Esophagus (tissue), 2 donors: ENCODE data around the gene LRRC7. TPM values are rescaled to one million over a fixed set of nuclear protein-coding genes. Genes with fewer than 3 reads are reported as not detected.

Experiments used
- H3K27ac ChIP-seq, 2 donors: one replicate each; pipeline ENCODE4 v1.5.1; 2013; ENCODE audit warnings: low read depth in 2 of 2, mild to moderate bottlenecking in 2 of 2, inconsistent platforms in 1 of 2, low read length in 1 of 2, moderate library complexity in 1 of 2
- H3K27me3 ChIP-seq, 2 donors: one replicate each; pipeline ENCODE4 v1.6.1; 2013; ENCODE audit warnings: low read length in 2 of 2, control low read depth in 1 of 2, mild to moderate bottlenecking in 1 of 2; ENCODE audit not compliant: insufficient read depth in 2 of 2, control insufficient read depth in 1 of 2
- H3K36me3 ChIP-seq, 2 donors: one replicate each; pipeline ENCODE4 v1.6.1; 2013; ENCODE audit warnings: low read length in 1 of 2; ENCODE audit not compliant: control insufficient read depth in 2 of 2, insufficient read depth in 2 of 2
- H3K4me1 ChIP-seq, 2 donors: one replicate each; pipeline ENCODE4 v1.6.1; 2013; ENCODE audit warnings: low read length in 1 of 2; ENCODE audit not compliant: control insufficient read depth in 2 of 2, insufficient read depth in 2 of 2
- H3K4me3 ChIP-seq, 2 donors: one replicate each; pipeline ENCODE4 v1.5.1; 2013; ENCODE audit warnings: low read length in 2 of 2, mild to moderate bottlenecking in 2 of 2, low read depth in 1 of 2, moderate library complexity in 1 of 2
- H3K9me3 ChIP-seq, 2 donors: one replicate each; pipeline ENCODE4 v1.6.1; 2013; ENCODE audit warnings: mild to moderate bottlenecking in 2 of 2, low read depth in 1 of 2, low read length in 1 of 2, moderate library complexity in 1 of 2; ENCODE audit not compliant: control insufficient read depth in 2 of 2, insufficient read depth in 1 of 2
- WGBS, 2 donors: extraction: QIAGEN DNeasy Blood & Tissue Kit; methylation state at CpG; one replicate each; pipeline ENCODE4 v1.1.7; 2013; 5-methylcytosine and 5-hydroxymethylcytosine counted together
- polyA plus RNA-seq, 2 donors: library from polyadenylated mRNA; stranded (reverse); fragments of 200-250 nt; gene quantifications; one replicate each; pipeline ENCODE4 v1.2.3, GENCODE V29; 2013
- donor health status: healthy with polysubstance abuse.
- donor health status: Bipolar disorder and iron deficiency.

The LRRC7 gene
- polyA plus RNA-seq, 2 donors = 0.07 to 0.12 TPM

DNA sequence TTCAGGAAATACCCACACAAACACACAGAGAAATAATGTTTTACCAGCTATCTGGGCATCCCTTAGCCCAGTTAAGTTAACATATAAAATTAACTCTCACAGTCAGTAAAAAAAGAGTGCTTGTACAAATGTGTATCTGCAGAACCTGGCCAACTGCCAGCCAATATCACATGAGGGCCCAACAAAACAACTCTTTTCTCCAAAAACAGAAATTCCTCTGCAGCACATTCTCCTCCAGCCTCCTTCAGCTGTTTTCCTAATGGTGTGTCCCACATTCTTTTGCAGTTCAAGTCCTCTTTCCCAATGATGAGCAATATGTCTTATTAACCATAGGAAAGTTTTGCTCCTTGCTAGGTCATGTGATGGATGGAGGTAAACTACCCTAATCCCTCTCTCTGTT is 75.5 kb downstream of the LRRC7 start:
- H3K4me3 ChIP-seq = no peak overlapping the region
- no peaks in the 10 kb centered on the region for H3K9me3 ChIP-seq
- H3K4me1 ChIP-seq = no peaks in the 10 kb centered on the region
- no peaks in the 10 kb centered on the region for H3K27me3 ChIP-seq
- no peak overlapping the region for H3K27ac ChIP-seq
- H3K36me3 ChIP-seq = no peaks in the 10 kb centered on the region

DNA sequence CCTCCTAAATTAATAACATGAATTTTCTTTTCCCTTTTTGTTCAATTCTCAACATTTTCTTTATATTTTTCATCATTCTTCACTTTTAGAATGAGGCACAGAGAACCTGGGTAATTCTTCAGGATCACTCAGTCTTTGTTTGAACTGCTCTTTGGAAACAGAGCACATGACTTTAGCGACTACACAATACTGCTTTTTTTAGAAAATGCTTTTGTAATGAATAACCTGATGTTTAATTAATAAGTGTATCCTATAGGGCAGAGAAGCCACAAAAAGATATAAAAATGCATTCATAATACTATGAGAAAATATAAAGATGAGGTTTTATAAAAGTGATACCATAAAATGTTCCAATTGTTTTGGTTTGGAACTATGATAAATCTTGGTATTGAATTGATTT is 77.8 kb downstream of the LRRC7 start:
- H3K36me3 ChIP-seq = no peaks in the 10 kb centered on the region
- H3K27ac ChIP-seq = no peak overlapping the region
- H3K9me3 ChIP-seq = no peaks in the 10 kb centered on the region
- no peaks in the 10 kb centered on the region for H3K4me1 ChIP-seq
- H3K4me3 ChIP-seq = no peak overlapping the region
- H3K27me3 ChIP-seq = no peaks in the 10 kb centered on the region
- 33 to 53% methylated on average over 1 of the region's 1 CpG for WGBS, 2 donors

DNA sequence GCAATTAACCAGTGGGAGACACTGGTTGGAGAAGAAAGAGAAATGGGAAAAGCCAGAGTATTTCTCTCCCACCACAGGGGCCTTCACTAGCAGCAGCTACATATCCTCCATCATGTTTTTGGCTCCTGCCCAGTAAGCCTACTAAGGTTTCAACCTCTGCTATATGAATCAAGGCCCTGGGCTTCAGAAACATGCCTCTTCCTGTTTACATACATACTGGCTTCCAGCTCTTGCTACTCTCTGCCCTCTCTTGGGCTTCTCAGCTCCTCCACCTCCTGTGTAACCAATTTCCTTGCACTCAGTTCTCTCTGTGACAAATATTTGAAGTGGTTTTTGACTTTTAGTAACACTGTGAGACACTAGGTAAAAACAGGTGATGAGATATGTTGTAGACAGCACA is 80.8 kb downstream of the LRRC7 start:
- H3K4me1 ChIP-seq = no peaks in the 10 kb centered on the region
- H3K27me3 ChIP-seq = no peaks in the 10 kb centered on the region
- H3K4me3 ChIP-seq = no peak overlapping the region
- no peak overlapping the region for H3K27ac ChIP-seq
- no peaks in the 10 kb centered on the region for H3K36me3 ChIP-seq
- no peaks in the 10 kb centered on the region for H3K9me3 ChIP-seq

DNA sequence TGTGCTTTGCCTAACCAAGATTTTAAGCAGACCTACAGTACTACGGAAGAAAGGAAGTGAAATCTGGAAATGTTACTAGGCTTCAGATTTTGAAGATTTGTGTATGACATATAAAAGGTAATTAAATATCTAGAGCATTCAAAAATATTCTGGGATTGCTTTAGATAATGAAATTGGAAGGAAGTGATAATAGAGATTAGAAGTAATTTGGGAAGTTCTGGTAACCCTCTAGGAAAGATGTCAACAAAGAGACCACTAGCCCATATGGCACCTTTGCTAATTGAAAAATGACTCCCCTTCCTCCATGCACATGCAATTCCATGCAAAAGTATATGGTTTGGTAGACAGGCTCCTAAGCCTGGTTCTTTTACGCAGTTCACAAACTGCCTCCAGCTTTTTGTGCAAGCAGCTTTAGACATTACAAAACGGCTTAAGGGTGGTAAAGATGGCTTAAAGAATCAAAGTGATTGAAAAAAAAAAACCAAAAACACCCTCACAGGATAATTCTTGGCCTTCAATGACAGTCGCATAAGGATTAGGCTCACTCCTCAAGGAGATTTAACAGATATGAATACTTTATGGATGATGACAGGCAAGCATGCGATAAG is 81.8 kb downstream of the LRRC7 start:
- 81 to 82% methylated on average over 5 of the region's 5 CpGs for WGBS, 2 donors
- no peaks in the 10 kb centered on the region for H3K36me3 ChIP-seq
- no peaks in the 10 kb centered on the region for H3K27me3 ChIP-seq
- no peaks in the 10 kb centered on the region for H3K4me1 ChIP-seq
- H3K9me3 ChIP-seq = no peaks in the 10 kb centered on the region
- H3K4me3 ChIP-seq = no peak overlapping the region
- no peak overlapping the region for H3K27ac ChIP-seq

DNA sequence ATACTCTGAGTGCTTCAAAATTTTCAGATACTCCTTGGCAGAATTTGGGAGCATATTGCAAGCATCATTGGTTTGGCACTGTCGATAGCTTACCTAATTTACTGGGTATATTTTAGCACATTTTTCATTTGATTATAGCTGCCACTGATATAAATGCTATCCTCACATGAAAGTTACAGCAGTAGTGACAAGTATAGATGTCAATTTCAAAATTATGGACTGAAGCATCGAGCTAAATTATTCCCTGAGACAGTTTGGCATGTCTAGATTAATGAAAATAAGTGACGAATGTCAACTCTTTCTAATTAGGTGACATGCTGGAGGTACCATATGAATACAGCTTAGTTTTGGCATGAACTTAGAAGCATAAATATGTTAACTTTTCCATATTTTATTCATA is 83.1 kb downstream of the LRRC7 start:
- 83 to 84% methylated on average over 3 of the region's 3 CpGs for WGBS, 2 donors
- H3K4me1 ChIP-seq = no peaks in the 10 kb centered on the region
- no peak overlapping the region for H3K4me3 ChIP-seq
- H3K27ac ChIP-seq = no peak overlapping the region
- no peaks in the 10 kb centered on the region for H3K9me3 ChIP-seq
- H3K27me3 ChIP-seq = no peaks in the 10 kb centered on the region
- H3K36me3 ChIP-seq = no peaks in the 10 kb centered on the region

DNA sequence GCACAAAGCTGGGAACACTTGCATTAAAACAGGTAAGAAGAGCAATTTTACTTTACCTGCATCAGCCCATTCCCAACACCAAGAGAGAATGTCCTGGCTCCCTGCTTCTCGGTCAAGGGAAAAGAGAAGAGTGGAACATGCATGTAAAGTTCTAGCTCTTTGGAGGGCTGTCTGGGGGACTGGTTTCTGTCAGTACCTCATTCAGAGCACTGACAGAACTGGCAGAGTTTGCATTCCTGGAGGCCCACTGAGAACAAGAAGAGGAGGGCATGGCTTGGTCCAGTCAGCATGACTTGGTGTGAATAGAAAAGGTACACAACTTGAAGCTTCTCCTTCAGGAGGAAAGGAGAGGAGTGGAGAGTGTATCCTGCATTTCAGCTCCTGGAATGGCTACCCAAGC is 83.9 kb downstream of the LRRC7 start:
- Histone ChIP-seq H3K27ac (no peak overlapping the region), H3K36me3 (no peaks in the 10 kb centered on the region), H3K9me3 (no peaks in the 10 kb centered on the region), H3K27me3 (no peaks in the 10 kb centered on the region), H3K4me3 (no peak overlapping the region), H3K4me1 (no peaks in the 10 kb centered on the region)
- WGBS, 2 donors = 18 to 91% methylated on average over 1 of the region's 1 CpG

DNA sequence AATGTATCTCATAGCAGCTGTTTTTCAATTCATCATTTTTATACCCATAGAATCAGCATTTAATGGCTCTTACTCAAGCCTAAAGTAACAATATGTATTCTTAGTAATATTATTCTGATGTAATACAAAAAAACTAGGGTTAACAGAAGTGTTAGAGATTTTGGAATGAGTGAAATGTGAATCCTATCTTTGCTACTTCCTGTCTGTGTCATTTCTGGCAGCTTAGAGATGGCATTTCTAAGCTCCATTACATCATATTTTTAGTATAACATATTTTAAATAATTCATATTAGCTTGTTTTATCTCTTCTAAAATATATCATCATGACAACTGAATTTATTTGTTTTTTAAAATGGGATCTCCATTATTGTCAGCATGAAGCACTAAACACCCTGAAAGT is 90.2 kb downstream of the LRRC7 start:
- no peaks in the 10 kb centered on the region for H3K4me1 ChIP-seq

DNA sequence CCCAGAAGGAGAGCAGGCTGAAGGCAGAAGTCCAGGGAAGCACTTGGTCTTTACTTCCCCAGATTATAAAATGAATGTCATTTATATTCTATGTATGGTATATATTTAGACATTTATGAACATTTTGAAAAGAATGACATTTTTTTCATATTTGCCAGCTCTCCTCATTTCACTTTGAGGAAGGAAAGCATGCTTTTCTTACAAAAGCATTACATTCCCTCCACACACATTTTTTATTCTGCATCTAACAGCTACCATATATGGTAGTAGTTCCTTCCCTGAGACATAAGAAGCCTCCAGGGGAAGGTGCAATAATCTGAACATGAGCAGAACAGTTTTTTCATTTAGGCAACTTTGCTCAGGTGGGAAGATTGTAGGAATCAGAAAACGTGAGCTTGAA is 94.0 kb downstream of the LRRC7 start:
- no peaks in the 10 kb centered on the region for H3K9me3 ChIP-seq
- 43 to 55% methylated on average over 1 of the region's 1 CpG for WGBS, 2 donors
- H3K36me3 ChIP-seq = no peaks in the 10 kb centered on the region
- H3K27me3 ChIP-seq = no peaks in the 10 kb centered on the region
- H3K27ac ChIP-seq = no peak overlapping the region
- H3K4me3 ChIP-seq = no peak overlapping the region
- H3K4me1 ChIP-seq = no peaks in the 10 kb centered on the region

More for the DNA sequence above, 90.2 kb downstream of the LRRC7 start:
- Histone ChIP-seq H3K36me3 (no peaks in the 10 kb centered on the region), H3K9me3 (no peaks in the 10 kb centered on the region), H3K27me3 (no peaks in the 10 kb centered on the region), H3K4me3 (no peak overlapping the region), H3K27ac (no peak overlapping the region)

DNA sequence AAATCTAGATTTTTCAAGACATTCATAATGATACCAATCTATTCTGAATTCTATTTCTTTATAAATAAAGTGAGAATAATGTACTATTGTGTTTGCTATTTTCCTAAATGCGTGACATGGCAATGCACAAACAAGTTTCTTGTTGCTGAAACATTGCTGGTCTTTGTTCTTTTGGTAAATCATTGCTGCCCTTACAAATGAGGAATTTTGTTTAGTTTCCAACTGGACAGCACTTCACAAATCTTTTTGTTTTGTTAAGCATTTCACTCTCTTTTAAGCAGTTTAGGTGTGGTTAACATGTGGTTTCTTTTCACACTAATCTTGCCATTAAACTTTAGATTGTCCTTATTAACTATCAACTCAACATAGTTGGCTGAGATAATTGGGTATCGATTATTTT is 94.6 kb downstream of the LRRC7 start:
- Histone ChIP-seq H3K4me1 (no peaks in the 10 kb centered on the region), H3K27me3 (no peaks in the 10 kb centered on the region), H3K36me3 (no peaks in the 10 kb centered on the region), H3K9me3 (no peaks in the 10 kb centered on the region), H3K27ac (no peak overlapping the region), H3K4me3 (no peak overlapping the region)
- 63 to 68% methylated on average over 2 of the region's 2 CpGs for WGBS, 2 donors

DNA sequence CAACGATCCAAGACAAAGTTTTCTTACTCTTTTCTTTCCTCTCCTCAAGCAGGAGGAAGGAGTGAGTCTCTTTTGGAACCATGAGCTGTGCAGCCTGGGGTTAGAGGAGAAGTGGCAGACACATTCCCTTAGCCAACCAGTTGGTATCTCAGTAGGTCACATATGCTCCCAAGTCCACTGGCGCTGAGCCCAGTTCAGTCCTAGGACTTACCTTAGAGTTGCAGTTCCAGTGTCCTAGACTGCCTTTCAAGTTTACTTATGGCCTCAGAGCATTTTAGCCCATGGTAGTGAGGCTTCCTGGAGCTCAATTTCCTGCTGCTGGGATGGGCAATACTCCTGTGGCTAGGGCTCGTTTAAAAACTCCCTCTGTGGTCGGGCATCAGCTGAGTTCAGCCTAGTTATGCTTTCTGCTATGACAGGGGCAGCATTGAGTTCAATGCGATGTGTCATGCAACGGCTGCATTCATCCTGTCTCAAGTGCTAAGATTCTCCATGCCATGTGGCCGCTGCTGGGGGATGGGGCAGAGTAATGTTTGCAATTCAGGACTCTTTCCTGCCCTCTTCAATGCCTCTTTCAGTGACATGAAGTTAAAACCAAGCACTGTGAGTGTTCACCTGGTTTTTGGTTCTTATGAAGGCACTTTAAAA is 103.8 kb downstream of the LRRC7 start:
- H3K4me1 ChIP-seq = no peaks in the 10 kb centered on the region
- WGBS, 2 donors = 84% methylated on average over 7 of the region's 7 CpGs
- no peak overlapping the region for H3K4me3 ChIP-seq
- H3K36me3 ChIP-seq = no peaks in the 10 kb centered on the region
- H3K9me3 ChIP-seq = no peaks in the 10 kb centered on the region
- H3K27ac ChIP-seq = no peak overlapping the region
- H3K27me3 ChIP-seq = no peaks in the 10 kb centered on the region
